OCI-LY1 (cell line): ENCODE measurements around the gene ITGA6.

Source experiments
- H2AFZ ChIP-seq: fragments of 200-600 bp; sonication (generic), shearing (Covaris generic); 2 replicates; pipeline ENCODE4 v1.6.0; 2014; ENCODE audit warnings: antibody characterized with exemption, mild to moderate bottlenecking, low read length
- H3F3A ChIP-seq: fragments of 200-600 bp; sonication (generic), shearing (Covaris generic); 2 replicates; pipeline ENCODE4 v1.6.0; 2014; ENCODE audit warnings: mild to moderate bottlenecking, antibody characterized with exemption, low read length, moderate library complexity; ENCODE audit not compliant: insufficient read depth
- H3K27ac ChIP-seq: fragments of 200-600 bp; sonication (generic); 2 replicates; pipeline ENCODE4 v1.5.1; 2014; ENCODE audit warnings: low read length, mixed run types, mild to moderate bottlenecking, low read depth; ENCODE audit not compliant: poor library complexity, severe bottlenecking
- H3K27me3 ChIP-seq: fragments of 200-600 bp; sonication (generic); 2 replicates; pipeline ENCODE4 v1.6.0; 2014; ENCODE audit warnings: antibody characterized with exemption, mild to moderate bottlenecking, low read length, moderate library complexity; ENCODE audit not compliant: insufficient read depth
- H3K36me3 ChIP-seq: fragments of 200-600 bp; sonication (generic); 2 replicates; pipeline ENCODE4 v1.6.1; 2014; ENCODE audit warnings: mild to moderate bottlenecking, antibody characterized with exemption, low read length, moderate library complexity, mixed read lengths; ENCODE audit not compliant: insufficient read depth
- H3K4me1 ChIP-seq: fragments of 200-600 bp; sonication (generic); 2 replicates; pipeline ENCODE4 v1.5.1; 2014; ENCODE audit warnings: mild to moderate bottlenecking, low read length, moderate library complexity; ENCODE audit not compliant: insufficient read depth, severe bottlenecking
- H3K4me2 ChIP-seq: fragments of 200-600 bp; sonication (generic), shearing (Covaris generic); 2 replicates; pipeline ENCODE4 v1.6.1; 2014; ENCODE audit warnings: low read length
- H3K4me3 ChIP-seq: fragments of 200-600 bp; sonication (generic); 2 replicates; pipeline ENCODE4 v1.5.1; 2014; ENCODE audit warnings: low read length, low read depth, mild to moderate bottlenecking, mixed read lengths; ENCODE audit not compliant: poor library complexity, severe bottlenecking
- H3K79me2 ChIP-seq: fragments of 200-600 bp; shearing (Covaris generic); 2 replicates; pipeline ENCODE4 v1.6.1; 2016; ENCODE audit warnings: mixed run types, low read length, mixed read lengths; ENCODE audit not compliant: insufficient read depth
- H3K9ac ChIP-seq: fragments of 200-600 bp; sonication (generic), shearing (Covaris generic); 2 replicates; pipeline ENCODE4 v1.6.1; 2014; ENCODE audit warnings: mild to moderate bottlenecking, low read length, mixed read lengths
- H3K9me2 ChIP-seq: fragments of 200-600 bp; sonication (generic), shearing (Covaris generic); 2 replicates; pipeline ENCODE4 v1.6.1; 2014; ENCODE audit warnings: low read depth, mild to moderate bottlenecking, low read length, mixed read lengths
- H3K9me3 ChIP-seq: fragments of 200-600 bp; shearing (Covaris generic); 2 replicates; pipeline ENCODE4 v1.6.1; 2014; ENCODE audit warnings: low read length, mixed read lengths
- H4K20me1 ChIP-seq: fragments of 200-600 bp; sonication (generic), shearing (Covaris generic); 2 replicates; pipeline ENCODE4 v1.6.0; 2016; ENCODE audit warnings: mild to moderate bottlenecking, low read length; ENCODE audit not compliant: insufficient read depth
- CTCF ChIP-seq: fragments of 200-600 bp; sonication (generic), shearing (Covaris generic); IDR thresholded peaks from 2 replicates; pipeline ENCODE4 v1.5.1; 2017; ENCODE audit warnings: mild to moderate bottlenecking, antibody characterized with exemption, low read length, moderate library complexity, mixed read lengths
- EZH2 ChIP-seq: fragments of 200-600 bp; sonication (generic), shearing (Covaris generic); IDR thresholded peaks from 2 replicates; pipeline ENCODE4 v1.8.0; 2017; ENCODE audit warnings: borderline replicate concordance, mixed run types, mild to moderate bottlenecking, antibody characterized with exemption, low read length, moderate library complexity, mixed read lengths

The ITGA6 gene

GRCh38 chr2:172434821-172435605 lies 7.6 kb downstream of the ITGA6 start:
- H2AFZ ChIP-seq: no peak overlapping the region
- no peaks in the 10 kb centered on the region for H4K20me1 ChIP-seq
- H3K27me3 ChIP-seq: no peaks in the 10 kb centered on the region
- no peak for TF ChIP-seq EZH2
- TF ChIP-seq CTCF: no peak
- H3K4me3 ChIP-seq: no peak overlapping the region
- H3K9ac ChIP-seq: no peak overlapping the region
- H3K27ac ChIP-seq: no peak overlapping the region
- no peaks in the 10 kb centered on the region for H3K9me3 ChIP-seq
- H3F3A ChIP-seq: no peaks in the 10 kb centered on the region
- H3K4me2 ChIP-seq: no peak overlapping the region
- no peaks in the 10 kb centered on the region for H3K4me1 ChIP-seq
- H3K9me2 ChIP-seq: no peaks in the 10 kb centered on the region
- no peaks in the 10 kb centered on the region for H3K36me3 ChIP-seq
- H3K79me2 ChIP-seq: no peaks in the 10 kb centered on the region

GRCh38 chr2:172435606-172435911 lies 8.2 kb downstream of the ITGA6 start:
- H3K9me3 ChIP-seq: no peaks in the 10 kb centered on the region
- H3K36me3 ChIP-seq: no peaks in the 10 kb centered on the region
- no peaks in the 10 kb centered on the region for H4K20me1 ChIP-seq
- no peak for TF ChIP-seq EZH2
- no peak for TF ChIP-seq CTCF
- H3K9me2 ChIP-seq: no peaks in the 10 kb centered on the region
- no peak overlapping the region for H3K4me2 ChIP-seq
- H3K79me2 ChIP-seq: no peaks in the 10 kb centered on the region
- no peak overlapping the region for H3K27ac ChIP-seq
- no peaks in the 10 kb centered on the region for H3K27me3 ChIP-seq
- H3K9ac ChIP-seq: no peak overlapping the region
- H3F3A ChIP-seq: no peaks in the 10 kb centered on the region
- H3K4me3 ChIP-seq: no peak overlapping the region
- H3K4me1 ChIP-seq: no peaks in the 10 kb centered on the region
- H2AFZ ChIP-seq: no peak overlapping the region

DNA sequence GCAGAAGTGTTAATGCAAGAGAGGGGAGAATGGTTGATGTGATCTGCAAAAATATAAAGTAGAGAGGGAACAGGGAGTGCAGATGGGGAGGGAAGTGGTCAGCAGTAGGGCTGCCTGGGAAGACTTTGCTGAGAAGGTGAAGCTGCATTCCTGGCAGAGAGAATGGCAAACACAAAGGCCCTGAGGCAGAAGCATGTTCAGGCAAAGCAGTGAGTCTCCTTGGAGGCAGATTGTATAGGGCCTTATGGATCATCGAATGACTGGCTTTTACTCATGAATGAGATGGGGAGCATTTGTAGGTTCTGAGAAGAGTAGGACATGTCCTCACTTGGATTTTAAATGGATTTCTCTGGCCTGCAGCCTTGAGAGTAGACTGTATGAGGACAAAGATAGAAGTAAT lies 9.5 kb downstream of the ITGA6 start:
- Histone ChIP-seq H3K36me3 (no peaks in the 10 kb centered on the region), H3K27ac (no peak overlapping the region), H3K9me3 (no peaks in the 10 kb centered on the region), H3K4me1 (no peaks in the 10 kb centered on the region), H3K27me3 (no peaks in the 10 kb centered on the region), H3K4me3 (no peak overlapping the region), H2AFZ (no peak overlapping the region), H3K9me2 (no peaks in the 10 kb centered on the region), H3K9ac (no peak overlapping the region), H4K20me1 (no peaks in the 10 kb centered on the region), H3K79me2 (no peaks in the 10 kb centered on the region), H3K4me2 (no peak overlapping the region), H3F3A (no peaks in the 10 kb centered on the region)
- TF ChIP-seq CTCF (no peak), EZH2 (no peak)
